Measurements from ENCODE around the gene PDK1. TPM values are rescaled to one million over a fixed set of nuclear protein-coding genes. Genes with fewer than 3 reads are reported as not detected.

Gene PDK1
- total RNA-seq, 1 donor from 2014 or later = 44.9 TPM

GRCh38 chr2:172613040-172613439, 57.1 kb downstream of the PDK1 start:
- no peak for DNase-seq (ENCODE audit: low spot score)
- H3K4me1 Mint-ChIP-seq (ENCODE audit: low read depth) = peaks cover 3% of the 10 kb centered on the region
- no peaks in the 10 kb centered on the region for H3K9me3 Mint-ChIP-seq
- no peaks in the 10 kb centered on the region for H3K27me3 Mint-ChIP-seq (ENCODE audit: low read depth)
- H3K27ac Mint-ChIP-seq = no peak overlapping the region
- H3K36me3 Mint-ChIP-seq (ENCODE audit: low read depth) = peaks cover 41% of the 10 kb centered on the region
- H3K4me3 Mint-ChIP-seq (ENCODE audit: low read depth) = no peak overlapping the region
- intact Hi-C loops (cut with micrococcal nuclease) = no loop called here

- intact Hi-C loops (cut with micrococcal nuclease) = no loop called here
- Mint-ChIP-seq H3K27me3 (ENCODE audit: low read depth) (no peaks in the 10 kb centered on the region), H3K27ac (no peak overlapping the region), H3K36me3 (ENCODE audit: low read depth) (peaks cover 34% of the 10 kb centered on the region), H3K9me3 (no peaks in the 10 kb centered on the region), H3K4me3 (ENCODE audit: low read depth) (no peak overlapping the region), H3K4me1 (ENCODE audit: low read depth) (peaks cover 3% of the 10 kb centered on the region)
- DNase-seq (ENCODE audit: low spot score) = no peak
Measured at GRCh38 chr2:172613615-172614231, 57.8 kb downstream of the PDK1 start.

GRCh38 chr2:172614932-172615331, 59.0 kb downstream of the PDK1 start:
- Mint-ChIP-seq H3K9me3 (no peaks in the 10 kb centered on the region), H3K27ac (no peak overlapping the region)
- no peak for DNase-seq (ENCODE audit: low spot score)

GRCh38 chr2:172615727-172616261, 59.9 kb downstream of the PDK1 start:
- no peaks in the 10 kb centered on the region for H3K27me3 Mint-ChIP-seq (ENCODE audit: low read depth)
- H3K9me3 Mint-ChIP-seq = no peaks in the 10 kb centered on the region
- H3K4me1 Mint-ChIP-seq (ENCODE audit: low read depth) = peaks cover 3% of the 10 kb centered on the region
- DNase-seq (ENCODE audit: low spot score) = no peak
- no peak overlapping the region for H3K27ac Mint-ChIP-seq
- peaks cover 25% of the 10 kb centered on the region for H3K36me3 Mint-ChIP-seq (ENCODE audit: low read depth)
- no peak overlapping the region for H3K4me3 Mint-ChIP-seq (ENCODE audit: low read depth)
- intact Hi-C loops (cut with micrococcal nuclease) = no loop called here

More at GRCh38 chr2:172614932-172615331, 59.0 kb downstream of the PDK1 start:
- intact Hi-C loops (cut with micrococcal nuclease) = no loop called here
- Mint-ChIP-seq H3K36me3 (ENCODE audit: low read depth) (peaks cover 28% of the 10 kb centered on the region), H3K27me3 (ENCODE audit: low read depth) (no peaks in the 10 kb centered on the region), H3K4me3 (ENCODE audit: low read depth) (no peak overlapping the region), H3K4me1 (ENCODE audit: low read depth) (peaks cover 3% of the 10 kb centered on the region)

- Mint-ChIP-seq H3K9me3 (no peaks in the 10 kb centered on the region), H3K27me3 (ENCODE audit: low read depth) (no peaks in the 10 kb centered on the region), H3K36me3 (ENCODE audit: low read depth) (peaks cover 15% of the 10 kb centered on the region), H3K4me1 (ENCODE audit: low read depth) (no peaks in the 10 kb centered on the region), H3K27ac (no peak overlapping the region), H3K4me3 (ENCODE audit: low read depth) (no peak overlapping the region)
- no peak for DNase-seq (ENCODE audit: low spot score)
- intact Hi-C loops (cut with micrococcal nuclease) = no loop called here
Measured at GRCh38 chr2:172617115-172617514, 61.2 kb downstream of the PDK1 start.

GRCh38 chr2:172623249-172623965, 67.5 kb downstream of the PDK1 start:
- no peak overlapping the region for H3K27ac Mint-ChIP-seq
- H3K4me1 Mint-ChIP-seq (ENCODE audit: low read depth) = peaks cover 3% of the 10 kb centered on the region
- no peak overlapping the region for H3K4me3 Mint-ChIP-seq (ENCODE audit: low read depth)
- DNase-seq (ENCODE audit: low spot score) = no peak
- H3K36me3 Mint-ChIP-seq (ENCODE audit: low read depth) = peaks cover 16% of the 10 kb centered on the region
- H3K9me3 Mint-ChIP-seq = peaks cover 4% of the 10 kb centered on the region
- intact Hi-C loops (cut with micrococcal nuclease) = no loop called here
- no peaks in the 10 kb centered on the region for H3K27me3 Mint-ChIP-seq (ENCODE audit: low read depth)

- H3K36me3 Mint-ChIP-seq (ENCODE audit: low read depth) = peaks cover 23% of the 10 kb centered on the region
- no peak overlapping the region for H3K27ac Mint-ChIP-seq
- H3K9me3 Mint-ChIP-seq = peaks cover 4% of the 10 kb centered on the region
- no peaks in the 10 kb centered on the region for H3K27me3 Mint-ChIP-seq (ENCODE audit: low read depth)
- H3K4me1 Mint-ChIP-seq (ENCODE audit: low read depth) = peaks cover 3% of the 10 kb centered on the region
- intact Hi-C loops (cut with micrococcal nuclease) = no loop called here
- H3K4me3 Mint-ChIP-seq (ENCODE audit: low read depth) = no peak overlapping the region
- no peak for DNase-seq (ENCODE audit: low spot score)
Measured at GRCh38 chr2:172624996-172625395, 69.1 kb downstream of the PDK1 start.

GRCh38 chr2:172627181-172627580, 71.3 kb downstream of the PDK1 start:
- no peaks in the 10 kb centered on the region for H3K27me3 Mint-ChIP-seq (ENCODE audit: low read depth)
- intact Hi-C loops (cut with micrococcal nuclease) = no loop called here
- peaks cover 4% of the 10 kb centered on the region for H3K9me3 Mint-ChIP-seq
- no peak overlapping the region for H3K27ac Mint-ChIP-seq
- peaks cover 33% of the 10 kb centered on the region for H3K36me3 Mint-ChIP-seq (ENCODE audit: low read depth)
- H3K4me3 Mint-ChIP-seq (ENCODE audit: low read depth) = no peak overlapping the region
- DNase-seq (ENCODE audit: low spot score) = no peak
- H3K4me1 Mint-ChIP-seq (ENCODE audit: low read depth) = peaks cover 3% of the 10 kb centered on the region

GRCh38 chr2:172628085-172628484, 72.2 kb downstream of the PDK1 start:
- Mint-ChIP-seq H3K27ac (no peak overlapping the region), H3K4me3 (ENCODE audit: low read depth) (no peak overlapping the region), H3K4me1 (ENCODE audit: low read depth) (peaks cover 3% of the 10 kb centered on the region), H3K9me3 (peaks cover 4% of the 10 kb centered on the region), H3K36me3 (ENCODE audit: low read depth) (peaks cover 31% of the 10 kb centered on the region), H3K27me3 (ENCODE audit: low read depth) (no peaks in the 10 kb centered on the region)
- DNase-seq (ENCODE audit: low spot score) = no peak
- intact Hi-C loops (cut with micrococcal nuclease) = no loop called here

GRCh38 chr2:172629586-172629985, 73.7 kb downstream of the PDK1 start:
- intact Hi-C loops (cut with micrococcal nuclease) = no loop called here
- Mint-ChIP-seq H3K36me3 (ENCODE audit: low read depth) (peaks cover 17% of the 10 kb centered on the region), H3K4me3 (ENCODE audit: low read depth) (no peak overlapping the region), H3K9me3 (no peaks in the 10 kb centered on the region), H3K4me1 (ENCODE audit: low read depth) (no peaks in the 10 kb centered on the region), H3K27me3 (ENCODE audit: low read depth) (no peaks in the 10 kb centered on the region), H3K27ac (no peak overlapping the region)
- no peak for DNase-seq (ENCODE audit: low spot score)

- Mint-ChIP-seq H3K4me1 (ENCODE audit: low read depth) (no peaks in the 10 kb centered on the region), H3K4me3 (ENCODE audit: low read depth) (no peak overlapping the region), H3K36me3 (ENCODE audit: low read depth) (peaks cover 17% of the 10 kb centered on the region), H3K27me3 (ENCODE audit: low read depth) (no peaks in the 10 kb centered on the region), H3K9me3 (no peaks in the 10 kb centered on the region), H3K27ac (no peak overlapping the region)
- no peak for DNase-seq (ENCODE audit: low spot score)
- intact Hi-C loops (cut with micrococcal nuclease) = no loop called here
Measured at GRCh38 chr2:172630181-172630580, 74.3 kb downstream of the PDK1 start.

GRCh38 chr2:172634477-172634876, 78.6 kb downstream of the PDK1 start:
- no peaks in the 10 kb centered on the region for H3K9me3 Mint-ChIP-seq
- no peak overlapping the region for H3K4me3 Mint-ChIP-seq (ENCODE audit: low read depth)
- intact Hi-C loops (cut with micrococcal nuclease) = no loop called here
- no peak overlapping the region for H3K27ac Mint-ChIP-seq
- H3K36me3 Mint-ChIP-seq (ENCODE audit: low read depth) = peaks cover 13% of the 10 kb centered on the region
- H3K27me3 Mint-ChIP-seq (ENCODE audit: low read depth) = no peaks in the 10 kb centered on the region
- peaks cover under 1% of the 10 kb centered on the region for H3K4me1 Mint-ChIP-seq (ENCODE audit: low read depth)
- DNase-seq (ENCODE audit: low spot score) = no peak

GRCh38 chr2:172635548-172635947, 79.7 kb downstream of the PDK1 start:
- no peak overlapping the region for H3K4me3 Mint-ChIP-seq (ENCODE audit: low read depth)
- DNase-seq (ENCODE audit: low spot score) = no peak
- intact Hi-C loops (cut with micrococcal nuclease) = no loop called here
- H3K9me3 Mint-ChIP-seq = no peaks in the 10 kb centered on the region
- peaks cover 8% of the 10 kb centered on the region for H3K36me3 Mint-ChIP-seq (ENCODE audit: low read depth)
- H3K4me1 Mint-ChIP-seq (ENCODE audit: low read depth) = peaks cover 11% of the 10 kb centered on the region
- H3K27me3 Mint-ChIP-seq (ENCODE audit: low read depth) = no peaks in the 10 kb centered on the region
- H3K27ac Mint-ChIP-seq = no peak overlapping the region
